Activated CD4-positive, alpha-beta T cell treated with anti-CD3 and anti-CD28 coated beads, Interleukin-2, amount 50 U/mL, for 4 hours (primary cell): ENCODE data around the gene RELL1.
A peak's percentile ranks its signal among the peaks of the same experiment; 100 is the strongest.

Experiments
- DNase-seq, 2 experiments: peaks; one replicate each; pipeline ENCODE4 v3.0.0-alpha.2; 2020

The RELL1 gene

DNA sequence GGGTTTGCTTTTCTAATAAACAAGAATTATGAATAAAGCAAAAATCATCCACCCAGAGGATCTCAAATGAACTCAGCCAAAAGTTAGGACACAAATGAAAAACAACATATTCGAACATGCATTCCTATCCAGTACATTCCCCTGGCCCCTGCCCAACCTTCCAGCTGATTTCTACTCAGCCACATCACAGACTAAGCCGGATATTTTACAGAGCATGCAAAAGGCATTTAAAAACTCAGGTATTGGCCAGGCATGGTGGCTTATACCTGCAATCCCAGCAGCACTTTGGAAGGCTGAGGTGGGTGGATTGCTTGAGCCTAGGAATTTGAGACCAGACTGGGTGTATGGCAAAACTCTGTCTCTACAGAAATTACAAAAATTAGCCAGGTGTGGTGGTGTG is 54.6 kb downstream of the RELL1 start:
- no peak for DNase-seq

DNA sequence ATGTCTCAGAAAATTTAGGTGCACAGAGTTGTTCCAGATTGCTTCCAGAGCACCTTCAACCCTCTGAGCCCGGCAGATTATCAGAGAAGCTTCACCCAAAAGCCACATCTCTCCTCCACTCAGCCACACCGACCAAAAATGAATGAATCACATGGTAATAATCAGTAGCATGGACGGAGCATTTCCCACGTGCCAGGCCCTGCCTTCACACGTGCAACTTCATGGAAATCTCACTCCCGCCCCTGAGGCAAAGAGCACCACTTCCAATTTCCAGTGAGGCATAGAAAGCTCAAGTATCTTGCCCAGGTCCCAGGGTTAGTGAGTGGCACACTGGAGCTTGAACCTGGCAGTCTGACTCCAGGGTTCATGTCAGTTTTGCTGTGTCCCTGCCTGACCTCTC is 56.5 kb downstream of the RELL1 start:
- no peak for DNase-seq

DNA sequence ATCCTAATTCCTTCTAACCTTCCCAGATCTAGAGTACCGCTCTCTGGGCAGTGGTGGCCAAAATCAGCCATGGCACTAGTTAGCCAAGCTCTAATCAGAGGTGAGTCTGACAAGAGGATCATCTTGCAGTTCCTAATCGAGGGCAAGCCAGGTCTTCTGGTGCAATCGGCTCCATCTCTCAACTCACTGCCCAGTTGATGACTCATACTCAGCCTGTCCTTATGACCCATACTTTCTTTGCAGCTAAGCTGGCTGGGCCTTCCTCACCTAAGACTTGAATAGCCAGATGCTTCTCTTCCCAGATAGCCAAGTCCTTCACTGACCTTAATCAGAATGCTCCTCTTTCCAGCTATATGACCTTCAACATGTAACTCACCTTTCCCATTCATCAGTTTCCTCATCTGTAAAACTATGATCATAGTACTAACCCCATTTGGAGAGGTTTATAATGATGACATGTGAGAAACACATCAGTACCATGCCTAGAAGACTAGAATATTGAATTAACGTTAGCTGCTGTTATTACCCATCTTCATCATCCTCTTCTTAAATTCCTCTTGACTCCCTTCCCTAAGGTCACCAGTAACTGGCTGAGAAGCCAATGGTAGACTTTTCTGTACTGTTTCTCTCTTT is 57.1 kb downstream of the RELL1 start:
- DNase-seq = no peak

- DNase-seq = no peak
These were observed 58.9 kb downstream of the RELL1 start for GRCh38 chr4:37627263-37627662.

- no peak for DNase-seq
These were observed 60.7 kb downstream of the RELL1 start for GRCh38 chr4:37625499-37625898.

DNA sequence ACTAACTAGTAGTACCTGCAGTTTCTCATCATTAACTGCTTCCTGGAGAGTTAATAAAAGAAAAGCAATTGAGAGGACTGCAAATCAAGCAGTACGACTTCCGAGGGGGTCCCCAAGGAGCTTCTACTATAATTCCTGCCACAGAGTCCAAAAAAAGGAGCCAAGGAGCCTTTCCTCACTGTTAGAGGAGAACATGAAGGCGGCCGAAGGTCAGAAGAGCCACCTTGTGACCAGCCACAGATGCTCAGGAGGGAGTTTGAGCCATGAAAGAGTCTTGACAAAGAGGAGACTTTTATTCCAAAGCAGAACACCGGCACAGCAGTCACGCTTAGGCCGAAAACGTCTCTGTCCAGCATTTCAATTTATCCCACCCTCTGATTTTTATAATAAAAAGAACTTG is 62.2 kb downstream of the RELL1 start:
- DNase-seq = no peak

DNA sequence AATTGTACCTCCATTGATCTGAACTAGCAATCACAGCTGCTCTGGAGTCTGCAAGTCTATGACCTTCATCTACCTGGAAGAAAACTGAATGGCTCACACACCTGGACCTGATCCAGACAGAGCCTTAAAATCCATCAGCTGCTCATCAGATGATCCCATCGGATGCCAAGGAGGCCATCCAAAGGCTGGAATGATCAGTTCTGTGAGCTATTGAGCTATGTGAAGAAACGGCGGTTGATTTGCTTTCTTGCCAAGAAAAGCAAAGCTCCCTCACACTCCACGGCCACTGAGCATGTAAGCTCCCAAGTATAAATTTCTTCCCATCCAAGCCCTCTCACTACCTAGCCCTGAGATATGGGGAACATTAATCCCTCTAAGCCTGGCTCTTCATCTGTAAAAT is 63.1 kb downstream of the RELL1 start:
- no peak for DNase-seq

GRCh38 chr4:37620176-37620575 is 66.0 kb downstream of the RELL1 start:
- no peak for DNase-seq

DNA sequence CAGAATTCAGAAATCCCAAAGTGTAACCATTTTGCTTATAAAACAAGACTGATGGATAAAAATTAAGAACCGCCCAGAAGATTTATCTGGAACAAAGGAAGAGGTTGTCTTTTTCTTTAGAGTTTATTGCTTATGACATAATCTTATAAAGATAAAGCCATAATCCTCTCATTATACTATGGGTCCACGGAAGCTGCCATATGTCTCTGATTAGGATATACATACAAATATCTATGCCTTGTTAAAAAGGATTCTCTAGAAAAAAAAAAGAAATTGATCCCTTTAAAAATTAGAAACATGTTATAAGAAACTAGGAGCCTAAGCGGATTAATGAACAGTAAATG is 70.5 kb downstream of the RELL1 start:
- DNase-seq = no peak

DNA sequence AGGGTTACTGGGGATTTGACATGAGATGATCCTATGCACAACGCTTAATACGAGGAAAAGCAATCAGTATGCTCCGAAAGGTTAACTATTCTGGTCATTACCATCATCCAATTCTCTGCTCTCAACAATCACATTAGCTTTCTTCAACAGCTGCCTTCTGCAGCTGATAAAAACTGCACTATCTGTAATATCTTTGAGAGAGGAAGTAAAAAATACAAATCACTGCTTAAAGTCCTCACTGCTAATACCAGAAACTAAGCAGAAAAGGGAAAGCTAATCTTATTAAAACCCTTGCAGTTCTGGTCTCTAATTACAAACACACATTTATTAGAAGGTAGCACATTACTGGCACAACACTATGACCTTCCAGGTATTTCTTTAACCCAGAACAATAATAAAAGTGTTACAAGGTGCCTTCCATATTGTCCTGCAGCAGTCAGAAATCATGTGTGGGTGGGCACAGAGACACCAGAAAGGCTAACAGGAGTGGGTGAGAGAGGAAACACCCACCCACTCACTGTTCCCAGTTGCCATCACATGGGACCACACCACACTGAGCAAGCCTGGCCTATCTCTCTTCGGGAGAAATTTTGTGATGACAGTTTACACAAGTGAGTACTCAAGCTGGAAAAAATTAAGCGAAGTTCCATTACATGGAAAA is 71.0 kb downstream of the RELL1 start:
- DNase-seq = no peak

GRCh38 chr4:37612811-37613210 is 73.4 kb downstream of the RELL1 start:
- DNase-seq = no peak

DNA sequence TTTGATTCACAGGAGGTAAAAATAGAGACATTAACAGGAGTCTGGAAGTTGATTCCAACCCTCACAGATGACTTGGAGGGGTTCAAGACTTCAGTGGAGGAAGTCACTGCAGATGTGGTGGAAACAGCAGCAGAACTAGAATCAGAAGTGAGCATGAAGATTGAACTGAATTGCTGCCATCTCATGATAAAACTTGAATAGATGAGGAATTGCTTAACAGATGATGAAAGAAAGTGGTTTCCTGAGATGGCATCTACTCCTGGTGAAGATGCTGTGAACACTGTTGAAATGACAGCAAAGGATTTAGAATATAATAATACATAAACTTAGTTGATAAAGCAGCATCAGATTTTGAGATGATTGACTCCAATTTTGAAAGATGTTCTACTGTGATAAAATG is 76.5 kb downstream of the RELL1 start:
- no peak for DNase-seq

DNA sequence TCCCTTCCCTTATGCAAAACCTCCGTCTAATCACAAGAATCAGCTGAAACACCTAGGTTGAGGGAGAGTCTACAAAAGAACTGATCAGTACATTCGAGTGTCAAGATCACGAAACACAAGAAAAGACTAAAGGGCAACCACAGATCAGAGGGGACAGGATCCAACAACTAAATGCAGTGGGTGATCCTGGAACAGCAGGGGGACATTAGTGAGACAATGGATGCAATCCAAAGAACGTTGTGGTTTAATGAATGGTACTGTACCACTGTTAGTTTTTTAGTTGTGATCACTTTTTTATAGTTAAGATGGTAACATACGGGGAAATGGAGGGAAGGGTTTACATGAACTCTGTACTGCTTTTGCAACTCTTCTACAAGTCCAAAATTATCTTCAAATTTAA is 79.2 kb downstream of the RELL1 start:
- DNase-seq = no peak

- DNase-seq = no peak
These were observed 80.2 kb downstream of the RELL1 start for GRCh38 chr4:37605843-37606565.

DNA sequence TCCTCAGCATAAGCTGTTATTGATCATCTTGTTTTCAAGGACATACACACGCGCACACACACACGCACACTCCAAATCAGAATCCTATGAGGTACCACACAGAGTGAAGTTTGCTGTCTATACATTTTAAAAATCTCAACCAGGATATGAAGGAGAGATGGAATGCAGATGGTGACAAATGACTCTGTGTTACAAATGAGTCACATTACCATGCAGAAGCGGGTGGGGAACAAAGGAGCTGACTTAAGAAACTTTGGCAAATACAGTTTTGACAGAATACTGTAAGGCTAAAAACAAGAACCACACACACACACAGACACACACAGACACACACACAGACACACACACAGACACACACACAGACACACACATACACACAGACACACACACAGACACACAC is 81.7 kb downstream of the RELL1 start:
- DNase-seq = no peak

GRCh38 chr4:37603711-37604110 is 82.5 kb downstream of the RELL1 start:
- DNase-seq = no peak

GRCh38 chr4:37603070-37603468 is 83.1 kb downstream of the RELL1 start:
- peak; percentile 65 to 74 for DNase-seq

- DNase-seq = no peak
These were observed 83.6 kb downstream of the RELL1 start for GRCh38 chr4:37602454-37603069.

DNA sequence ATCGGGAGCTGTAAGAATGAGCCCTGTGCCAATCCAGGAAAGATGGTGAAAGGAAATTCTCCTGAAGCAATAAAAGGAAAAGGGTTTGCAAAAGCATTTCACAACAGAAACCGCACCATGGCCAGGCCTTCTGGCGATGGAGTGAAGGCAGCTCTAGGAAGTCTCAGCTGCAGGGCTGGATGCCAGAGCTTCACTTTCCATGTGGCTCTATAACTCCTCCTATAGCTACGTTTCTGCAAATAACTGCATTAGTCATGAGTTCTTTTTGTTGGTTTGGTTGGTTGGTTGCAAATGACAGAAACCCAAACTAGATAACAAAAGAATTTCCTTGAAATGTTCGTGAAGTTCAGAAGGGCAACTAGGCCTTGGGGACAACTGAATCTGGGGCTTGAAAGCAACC is 84.6 kb downstream of the RELL1 start:
- DNase-seq = no peak

DNA sequence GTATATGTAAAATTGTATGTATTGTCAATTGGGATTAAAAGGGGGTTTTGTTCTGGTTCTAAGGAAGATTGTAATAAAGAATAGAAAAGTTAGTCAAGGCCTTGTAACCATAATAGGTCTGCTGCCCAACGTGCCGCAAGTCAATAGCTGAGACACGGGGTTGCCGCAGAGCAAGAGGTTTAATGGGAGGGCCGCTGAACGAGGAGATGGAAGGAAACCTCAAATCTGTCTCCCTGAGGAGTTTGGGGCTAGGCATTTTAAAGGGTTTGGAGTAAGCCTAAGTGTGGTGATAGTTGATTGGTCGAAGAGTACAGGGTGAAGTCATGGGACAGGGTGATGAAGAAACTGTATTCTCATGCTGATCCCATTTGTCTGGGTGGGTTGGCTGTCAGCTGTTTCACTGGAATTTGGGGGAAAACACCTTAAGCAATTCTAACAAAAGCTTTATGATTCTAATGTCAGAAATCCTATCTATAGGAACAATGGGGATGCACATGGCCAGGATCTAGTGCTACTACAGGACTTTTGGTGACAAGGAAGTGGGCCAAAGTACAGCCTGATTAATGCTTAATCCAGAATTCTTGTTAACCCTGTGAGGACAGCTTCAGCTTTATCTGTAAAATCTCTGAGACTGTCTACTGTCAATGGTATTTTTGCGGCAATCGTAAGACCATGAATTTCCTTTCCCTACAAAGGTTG is 86.9 kb downstream of the RELL1 start:
- DNase-seq = no peak

GRCh38 chr4:37597034-37597433 is 89.1 kb downstream of the RELL1 start:
- no peak for DNase-seq

- no peak for DNase-seq
These were observed 90.1 kb downstream of the RELL1 start for GRCh38 chr4:37595875-37596680.

GRCh38 chr4:37594099-37594498 is 92.1 kb downstream of the RELL1 start:
- DNase-seq = no peak
